ENCODE data around the gene IRX3. TPM values are rescaled to one million over a fixed set of nuclear protein-coding genes. Genes with fewer than 3 reads are reported as not detected.

IRX3 gene
- total RNA-seq, 1 donor from 2014 or later: 89.2 TPM

GRCh38 chr16:54290833-54291655, 4.5 kb upstream of the IRX3 start:
- intact Hi-C loops (cut with DNase I): no loop called here

GRCh38 chr16:54289945-54290832, 3.6 kb upstream of the IRX3 start:
- H3K36me3 ChIP-seq: no peaks in the 10 kb centered on the region
- intact Hi-C loops (cut with DNase I): no loop called here
- H3K9me3 ChIP-seq: no peaks in the 10 kb centered on the region
- H3K4me3 ChIP-seq: no peak overlapping the region
- peaks cover 62% of the 10 kb centered on the region for H3K27me3 ChIP-seq
- no peak for ATAC-seq
- TF ChIP-seq CTCF (IDR thresholded peaks at IDR 0.05): no peak
- H3K4me1 ChIP-seq: peaks cover 7% of the 10 kb centered on the region
- H3K27ac ChIP-seq: no peak overlapping the region
- DNase-seq: no peak

More at GRCh38 chr16:54290833-54291655, 4.5 kb upstream of the IRX3 start:
- Histone ChIP-seq H3K27me3 (peaks cover 56% of the 10 kb centered on the region), H3K27ac (no peak overlapping the region), H3K36me3 (no peaks in the 10 kb centered on the region), H3K9me3 (no peaks in the 10 kb centered on the region), H3K4me1 (peaks cover 7% of the 10 kb centered on the region), H3K4me3 (no peak overlapping the region)
- no peak for TF ChIP-seq CTCF (IDR thresholded peaks at IDR 0.05)
- ATAC-seq: no peak
- no peak for DNase-seq

- H3K4me1 ChIP-seq: peaks cover 7% of the 10 kb centered on the region
- no peaks in the 10 kb centered on the region for H3K36me3 ChIP-seq
- no peak overlapping the region for H3K27ac ChIP-seq
- H3K4me3 ChIP-seq: no peak overlapping the region
- intact Hi-C loops (cut with DNase I): no loop called here
- DNase-seq (no peak), ATAC-seq (no peak)
- H3K27me3 ChIP-seq: peaks cover 68% of the 10 kb centered on the region
- no peaks in the 10 kb centered on the region for H3K9me3 ChIP-seq
- TF ChIP-seq CTCF (IDR thresholded peaks at IDR 0.05): no peak
Measured at GRCh38 chr16:54289242-54289944, 2.8 kb upstream of the IRX3 start.

- no peak for TF ChIP-seq CTCF (IDR thresholded peaks at IDR 0.05)
- H3K4me3 ChIP-seq: no peak overlapping the region
- intact Hi-C loops (cut with DNase I): no loop called here
- peaks cover 73% of the 10 kb centered on the region for H3K27me3 ChIP-seq
- no peak for DNase-seq
- H3K36me3 ChIP-seq: no peaks in the 10 kb centered on the region
- no peak for ATAC-seq
- peaks cover 10% of the 10 kb centered on the region for H3K4me1 ChIP-seq
- H3K27ac ChIP-seq: no peak overlapping the region
- H3K9me3 ChIP-seq: no peaks in the 10 kb centered on the region
Measured at GRCh38 chr16:54288835-54289241, 2.3 kb upstream of the IRX3 start.

GRCh38 chr16:54288030-54288834, 1.6 kb upstream of the IRX3 start:
- intact Hi-C loops (cut with DNase I): no loop called here
- peak overlapping the region; percentile 60 for H3K4me3 ChIP-seq
- peak overlapping the region; percentile 82 for H3K27ac ChIP-seq
- no peaks in the 10 kb centered on the region for H3K9me3 ChIP-seq
- no peaks in the 10 kb centered on the region for H3K36me3 ChIP-seq
- DNase-seq: no peak
- ATAC-seq: no peak
- peaks cover 77% of the 10 kb centered on the region for H3K27me3 ChIP-seq
- H3K4me1 ChIP-seq: peaks cover 14% of the 10 kb centered on the region
- TF ChIP-seq CTCF (IDR thresholded peaks at IDR 0.05): no peak
